Measurements from ENCODE around the gene RASGEF1B.

GRCh38 chr4:81447566-81448229 is 24.0 kb downstream of the RASGEF1B start:
- TF ChIP-seq, protein P1, sequence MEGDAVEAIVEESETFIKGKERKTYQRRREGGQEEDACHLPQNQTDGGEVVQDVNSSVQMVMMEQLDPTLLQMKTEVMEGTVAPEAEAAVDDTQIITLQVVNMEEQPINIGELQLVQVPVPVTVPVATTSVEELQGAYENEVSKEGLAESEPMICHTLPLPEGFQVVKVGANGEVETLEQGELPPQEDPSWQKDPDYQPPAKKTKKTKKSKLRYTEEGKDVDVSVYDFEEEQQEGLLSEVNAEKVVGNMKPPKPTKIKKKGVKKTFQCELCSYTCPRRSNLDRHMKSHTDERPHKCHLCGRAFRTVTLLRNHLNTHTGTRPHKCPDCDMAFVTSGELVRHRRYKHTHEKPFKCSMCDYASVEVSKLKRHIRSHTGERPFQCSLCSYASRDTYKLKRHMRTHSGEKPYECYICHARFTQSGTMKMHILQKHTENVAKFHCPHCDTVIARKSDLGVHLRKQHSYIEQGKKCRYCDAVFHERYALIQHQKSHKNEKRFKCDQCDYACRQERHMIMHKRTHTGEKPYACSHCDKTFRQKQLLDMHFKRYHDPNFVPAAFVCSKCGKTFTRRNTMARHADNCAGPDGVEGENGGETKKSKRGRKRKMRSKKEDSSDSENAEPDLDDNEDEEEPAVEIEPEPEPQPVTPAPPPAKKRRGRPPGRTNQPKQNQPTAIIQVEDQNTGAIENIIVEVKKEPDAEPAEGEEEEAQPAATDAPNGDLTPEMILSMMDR (conservative IDR thresholded peaks at IDR 0.05; ENCODE audit: low read length): no peak
- TF ChIP-seq EZH2phosphoT487 (IDR thresholded peaks at IDR 0.05; ENCODE audit: borderline replicate concordance, low read depth, low read length): no peak

All from OCI-LY7 (cell line).